Measurements from ENCODE around the gene F13A1.

F13A1 gene

GRCh38 chr6:6105472-6106036, 214.9 kb downstream of the F13A1 start:
- no peak for DNase-seq (ENCODE audit: low read depth, low spot score)
- Histone ChIP-seq H3K36me3 (ENCODE audit: insufficient read depth, low read length) (no peaks in the 10 kb centered on the region), H3K27ac (no peak overlapping the region), H3K4me3 (no peak overlapping the region), H3K9me3 (ENCODE audit: low read depth, low read length) (no peaks in the 10 kb centered on the region), H3K9ac (ENCODE audit: insufficient read length) (no peak overlapping the region)
- TF ChIP-seq FOXP2 (optimal IDR thresholded peaks at IDR 0.05; ENCODE audit: control extremely low read depth, extremely low read length, insufficient read depth), result no peak
- no peak for TF ChIP-seq POLR2AphosphoS5 (IDR thresholded peaks at IDR 0.05; ENCODE audit: borderline replicate concordance, low read depth, low read length)
- no peak for TF ChIP-seq EZH2 (IDR thresholded peaks at IDR 0.05)
